Activated naive CD4-positive, alpha-beta T cell treated with anti-CD3 and anti-CD28 coated beads, Interleukin-2, amount 50 U/mL, for 72 hours (primary cell): ENCODE data around the gene ANKRD13B. TPM values are rescaled to one million over a fixed set of nuclear protein-coding genes. Genes with fewer than 3 reads are reported as not detected.
"Not testable (repeated sequence)": the region's sequence is repeated elsewhere in the genome, so short reads cannot be mapped to it uniquely, and the experiment has no call there.

Experiments
- ATAC-seq, 2 donors: fragments of 150-1000 bp; cut with Tn5 transposase; 2 replicates each; pipeline ENCODE4 v1.10.0; 2021; ENCODE audit warnings: mild to moderate bottlenecking in 2 of 2, moderate library complexity in 2 of 2
- DNase-seq, 2 donors: peaks; one replicate each; pipeline ENCODE4 v3.0.0; 2021 to 2022; ENCODE audit warnings: low spot score in 2 of 2
- H3K27ac Mint-ChIP-seq, 2 donors: one replicate each; pipeline ENCODE4 v1.8.0; 2022; ENCODE audit warnings: mild to moderate bottlenecking in 2 of 2, mixed read lengths in 2 of 2
- H3K36me3 Mint-ChIP-seq, 2 donors: one replicate each; pipeline ENCODE4 v1.8.0; 2022; ENCODE audit warnings: mixed read lengths in 2 of 2
- H3K9me3 Mint-ChIP-seq, 2 donors: one replicate each; pipeline ENCODE4 v1.8.0; 2022; ENCODE audit warnings: mixed read lengths in 2 of 2
- total RNA-seq, 2 donors: library from RNA; stranded (reverse); gene quantifications; one replicate each; pipeline ENCODE4 v1.2.3, GENCODE V29; 2022

The ANKRD13B gene
- 10 to 100 TPM in 1 of 2 donors, 1 to 10 TPM in 1; 8.9 to 25.3 TPM for total RNA-seq

DNA sequence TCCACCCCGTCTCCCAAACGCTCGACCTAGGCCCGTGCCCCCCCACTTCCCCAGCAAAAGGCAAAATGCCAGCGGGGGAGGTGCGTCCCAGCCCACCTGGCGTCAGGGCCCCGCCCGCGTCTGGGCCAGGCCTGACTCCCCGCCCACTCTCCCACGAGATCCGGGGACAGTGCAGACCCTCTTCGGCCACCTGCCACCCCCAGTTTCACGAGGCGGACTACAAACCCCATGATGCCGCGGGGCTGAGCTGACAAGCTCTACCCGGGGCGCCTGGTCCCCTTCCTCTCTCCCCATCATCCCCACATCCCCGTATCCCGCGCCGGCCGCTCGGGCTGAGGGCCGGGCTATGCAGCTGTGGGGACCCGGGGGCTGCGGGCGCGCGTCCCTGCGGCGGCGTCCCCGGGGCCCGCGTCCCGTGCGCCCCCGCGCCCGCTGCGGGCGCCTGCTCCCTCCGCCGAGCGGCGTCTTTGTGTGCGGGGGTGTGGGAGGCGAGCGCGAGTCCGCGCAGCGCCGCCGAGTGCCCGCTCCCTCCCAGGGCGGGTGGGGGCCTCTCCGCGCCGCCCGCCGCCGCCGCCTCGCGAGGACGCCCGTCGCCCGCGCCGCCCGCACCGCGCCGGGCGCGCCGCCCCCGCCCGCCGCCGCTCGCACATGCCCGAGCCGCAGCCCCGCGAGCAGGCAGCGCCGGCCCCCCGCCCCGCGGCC lies at the start of gene ANKRD13B:
Gene ANKRD13B (plus strand): TSS at position 283 of the 702 bp plus-strand sequence. CDS start 490 bp downstream, outside the sequence.
- H3K36me3 Mint-ChIP-seq: peaks cover 6 to 7% of the 10 kb centered on the region in 2 donors
- peak in 1 of 2 donors; percentile 57 for DNase-seq
- ATAC-seq: peak in 1 of 2 donors; percentile 16
- H3K9me3 Mint-ChIP-seq: no peaks in the 10 kb centered on the region
- H3K27ac Mint-ChIP-seq: peak within 1 kb of the TSS in 1 of 2 donors; percentile 29

DNA sequence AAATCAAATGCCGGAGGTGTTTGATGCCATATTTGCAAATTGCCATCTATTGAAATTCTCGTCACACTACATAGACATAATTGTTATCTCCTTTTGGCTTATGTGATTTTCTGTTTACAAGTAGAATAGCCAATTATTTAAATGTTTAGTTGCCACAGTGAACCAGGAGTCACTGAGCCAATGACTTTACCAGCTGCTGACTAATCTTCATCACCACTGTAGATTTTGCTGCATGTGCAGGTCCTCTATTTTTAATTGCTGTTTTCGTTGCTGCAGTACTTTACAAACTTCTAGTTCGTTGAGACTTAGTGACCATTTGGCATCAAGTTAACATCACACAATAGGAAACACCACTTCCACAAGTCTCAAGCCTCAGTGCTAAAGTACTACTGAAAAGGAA lies 48.9 kb upstream of the ANKRD13B start:
- DNase-seq (no peak), ATAC-seq (no peak)
- H3K27ac Mint-ChIP-seq: no peak overlapping the region
- no peaks in the 10 kb centered on the region for H3K9me3 Mint-ChIP-seq
- peaks cover 0 to 5% of the 10 kb centered on the region in 2 donors for H3K36me3 Mint-ChIP-seq

DNA sequence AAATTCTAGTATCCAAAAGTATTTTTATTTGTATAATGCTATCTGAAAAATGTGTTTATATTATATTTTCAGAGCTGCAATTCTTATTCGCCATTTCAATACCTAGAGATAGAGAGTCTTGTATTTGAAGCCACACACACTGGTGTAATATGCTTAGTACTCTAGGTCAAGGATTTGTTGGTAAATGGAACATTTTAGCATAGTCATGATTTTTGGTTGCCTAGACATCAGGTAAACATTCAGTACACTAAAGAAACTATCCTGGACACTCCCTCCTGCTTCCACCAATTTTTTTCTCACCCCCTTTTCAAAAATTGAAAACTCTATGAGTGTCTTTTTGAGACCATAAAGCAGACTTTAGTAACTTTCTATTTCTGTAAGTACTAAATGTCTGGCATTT lies 46.8 kb upstream of the ANKRD13B start:
- H3K36me3 Mint-ChIP-seq: peaks cover 0 to 5% of the 10 kb centered on the region in 2 donors
- ATAC-seq (no peak), DNase-seq (no peak)
- H3K27ac Mint-ChIP-seq: no peak overlapping the region
- H3K9me3 Mint-ChIP-seq: no peaks in the 10 kb centered on the region

DNA sequence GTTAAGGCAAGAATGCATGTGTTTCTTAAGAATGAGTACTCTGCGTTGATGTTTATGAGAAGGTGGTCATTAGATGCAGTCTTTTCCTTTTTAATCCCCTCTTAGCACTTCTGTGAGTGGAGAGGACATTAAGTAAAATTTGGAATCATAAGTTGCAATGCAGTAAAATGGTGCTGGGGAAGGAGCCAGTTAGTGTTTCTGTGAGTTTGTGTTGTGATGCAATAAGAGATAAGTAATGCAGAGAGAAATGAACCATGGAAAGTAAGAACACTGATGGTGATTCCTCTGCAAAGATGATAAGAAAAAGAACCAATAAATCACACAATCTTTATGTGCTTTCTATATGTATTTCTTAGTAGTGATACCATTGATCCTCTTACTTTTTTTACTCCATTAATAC lies 46.1 kb upstream of the ANKRD13B start:
- Mint-ChIP-seq H3K27ac (no peak overlapping the region), H3K9me3 (no peaks in the 10 kb centered on the region), H3K36me3 (peaks cover 0 to 5% of the 10 kb centered on the region in 2 donors)
- ATAC-seq: no peak
- DNase-seq: no peak

DNA sequence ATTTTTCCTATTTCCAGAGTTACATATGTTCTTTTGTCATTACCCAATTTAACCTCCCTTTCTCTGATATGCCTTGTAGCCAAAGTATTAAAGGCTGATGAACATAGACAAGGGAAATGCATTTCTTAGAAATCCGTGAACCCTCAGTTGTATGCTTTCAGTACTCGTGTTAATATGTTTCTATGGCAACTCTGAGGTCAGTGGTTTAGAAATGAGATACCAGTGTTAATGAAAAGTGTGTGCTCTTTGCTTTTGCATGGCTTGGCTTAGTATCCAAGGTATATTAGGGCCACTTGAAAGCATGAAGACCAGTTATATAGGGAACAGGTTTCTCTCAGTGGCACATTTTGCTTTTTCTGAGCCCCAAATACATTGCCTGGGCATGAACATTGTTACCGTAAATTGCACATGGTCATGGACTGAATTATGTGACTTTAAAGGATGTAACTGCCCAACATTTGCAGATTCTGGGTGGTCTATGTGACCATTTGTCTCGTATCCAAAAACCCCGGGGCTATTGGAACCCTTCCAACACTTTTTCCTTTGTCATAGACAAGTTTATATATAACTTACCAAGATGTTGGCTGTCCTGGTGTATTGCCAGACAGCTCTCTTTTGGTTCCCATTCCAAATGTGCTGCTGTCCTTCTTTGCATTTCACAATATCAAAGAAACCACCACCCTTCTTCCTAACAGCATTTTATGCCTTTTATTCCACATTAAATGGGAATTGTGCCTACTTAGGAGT lies 43.6 kb upstream of the ANKRD13B start:
- Mint-ChIP-seq H3K9me3 (no peaks in the 10 kb centered on the region), H3K36me3 (no peaks in the 10 kb centered on the region), H3K27ac (no peak overlapping the region)
- DNase-seq: no peak
- peak in 1 of 2 donors; percentile 78 for ATAC-seq

DNA sequence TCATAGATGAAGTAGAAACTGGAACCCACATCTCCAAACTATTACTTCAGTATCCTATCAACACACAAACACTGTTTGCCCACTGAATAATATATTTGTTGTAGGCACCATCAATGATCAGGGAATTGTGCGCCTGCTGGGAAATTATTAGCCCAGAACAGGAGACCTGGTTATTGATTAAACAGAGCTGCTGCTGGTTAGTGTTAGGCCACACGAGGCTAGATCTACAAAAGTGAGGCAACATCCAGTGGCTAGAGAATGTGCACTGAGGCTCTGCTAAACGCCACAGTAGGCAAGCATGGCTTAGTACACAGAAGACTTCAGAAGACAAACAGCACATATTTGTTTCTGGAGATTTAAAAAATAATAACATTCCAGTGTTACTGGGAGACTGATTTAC lies 37.1 kb upstream of the ANKRD13B start:
- Mint-ChIP-seq H3K9me3 (no peaks in the 10 kb centered on the region), H3K27ac (no peak overlapping the region), H3K36me3 (no peaks in the 10 kb centered on the region)
- DNase-seq (no peak), ATAC-seq (no peak)

DNA sequence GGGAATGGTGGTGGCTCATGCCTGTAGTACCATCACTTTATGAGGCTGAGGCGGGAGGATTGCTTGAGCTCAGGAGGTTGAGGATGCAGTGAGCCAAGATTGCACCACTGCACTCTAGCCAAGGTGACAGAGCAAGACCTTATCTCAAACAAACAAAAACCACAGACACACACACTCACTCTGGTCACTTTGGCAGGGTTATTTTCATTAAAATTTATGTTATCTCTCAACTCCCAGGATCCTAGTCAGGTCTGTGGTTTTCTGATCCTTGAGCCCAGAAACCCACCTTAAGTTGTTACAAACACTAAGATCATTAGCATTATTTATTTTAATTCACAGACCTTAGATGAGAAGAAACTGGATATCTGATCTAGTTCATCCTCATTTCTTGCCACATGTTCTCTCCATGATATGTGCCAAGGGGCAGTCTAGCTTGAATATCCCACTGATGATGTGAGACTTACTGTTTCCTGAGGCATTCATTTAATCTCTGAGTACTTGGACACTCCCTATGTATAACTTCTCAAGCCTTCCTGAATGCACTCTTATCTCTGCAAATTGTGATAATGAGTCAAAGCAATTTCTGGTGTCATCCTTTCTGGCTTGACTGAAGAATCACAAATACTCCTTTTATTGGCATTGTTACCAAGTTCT lies 35.7 kb upstream of the ANKRD13B start:
- peak; percentile 42 to 54 for ATAC-seq
- Mint-ChIP-seq H3K9me3 (no peaks in the 10 kb centered on the region), H3K36me3 (peaks cover 0 to 4% of the 10 kb centered on the region in 2 donors), H3K27ac (peak overlapping the region in 1 of 2 donors; percentile 38)
- no peak for DNase-seq

DNA sequence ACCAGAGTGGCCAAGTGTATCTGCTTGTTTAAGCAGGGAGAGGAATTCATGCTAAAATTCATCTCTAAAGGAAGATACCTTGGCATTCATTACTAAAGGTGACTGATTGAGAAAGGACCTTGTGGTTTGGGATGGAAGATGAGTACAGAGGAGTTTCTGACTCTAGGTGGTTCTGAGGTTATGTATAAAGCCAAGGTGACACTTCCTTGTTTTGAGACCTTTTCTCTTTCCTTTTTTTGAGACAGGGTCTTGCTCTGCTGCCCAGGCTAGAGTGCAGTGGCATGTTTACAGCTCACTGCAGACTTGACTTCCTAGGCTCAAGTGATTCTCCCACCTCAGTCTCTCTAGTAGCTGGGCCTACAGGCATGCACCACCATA lies 35.2 kb upstream of the ANKRD13B start:
- Mint-ChIP-seq H3K27ac (peak overlapping the region in 1 of 2 donors; percentile 38), H3K9me3 (no peaks in the 10 kb centered on the region), H3K36me3 (peaks cover 4 to 9% of the 10 kb centered on the region in 2 donors)
- ATAC-seq (peak; percentile 86 to 88), DNase-seq (no peak)

DNA sequence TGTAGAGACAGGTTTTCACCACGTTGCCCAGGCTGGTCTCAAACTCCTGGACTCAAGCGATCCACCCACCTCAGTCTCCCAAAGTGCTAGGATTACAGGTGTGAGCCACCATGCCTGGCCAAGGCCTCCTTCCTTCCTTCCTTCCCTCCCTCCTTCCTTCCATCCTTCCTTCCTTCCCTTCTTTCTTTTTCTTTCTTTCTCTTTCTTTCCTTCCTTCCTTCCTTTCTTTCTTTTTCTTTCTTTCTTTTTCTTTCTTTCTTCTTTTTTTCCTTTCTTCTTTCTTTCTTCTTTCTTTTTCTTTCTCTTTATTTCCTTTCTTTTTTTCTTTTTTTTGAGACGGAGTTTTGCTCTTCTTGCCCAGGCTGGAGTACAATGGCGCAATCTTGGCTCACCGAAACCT lies 34.8 kb upstream of the ANKRD13B start:
- H3K27ac Mint-ChIP-seq: peak overlapping the region in 1 of 2 donors; percentile 38
- not testable (repeated sequence) for DNase-seq, H3K9me3 Mint-ChIP-seq, ATAC-seq
- H3K36me3 Mint-ChIP-seq: peaks cover 6 to 11% of the 10 kb centered on the region in 2 donors

DNA sequence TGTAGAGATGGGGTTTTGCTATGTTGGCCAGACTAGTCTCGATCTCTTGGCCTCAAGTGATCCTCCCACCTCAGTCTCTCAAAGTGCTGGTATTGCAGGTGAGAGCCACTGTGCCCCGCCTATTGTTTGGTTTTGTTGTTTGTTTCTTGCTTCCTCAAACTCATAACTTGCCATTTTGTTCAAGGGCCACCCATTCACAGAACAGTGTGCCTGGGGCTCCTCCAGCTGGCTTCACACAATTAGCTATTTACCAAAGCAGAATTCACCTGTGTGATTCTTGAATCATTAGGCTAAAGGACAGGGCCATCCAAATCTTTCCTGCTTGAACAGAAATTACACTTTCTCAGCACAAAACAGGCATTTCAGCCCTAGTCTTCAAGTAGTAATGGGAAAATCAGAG lies 33.3 kb upstream of the ANKRD13B start:
- peaks cover 6 to 11% of the 10 kb centered on the region in 2 donors for H3K36me3 Mint-ChIP-seq
- DNase-seq: no peak
- ATAC-seq: no peak
- H3K9me3 Mint-ChIP-seq: no peaks in the 10 kb centered on the region
- no peak overlapping the region for H3K27ac Mint-ChIP-seq

DNA sequence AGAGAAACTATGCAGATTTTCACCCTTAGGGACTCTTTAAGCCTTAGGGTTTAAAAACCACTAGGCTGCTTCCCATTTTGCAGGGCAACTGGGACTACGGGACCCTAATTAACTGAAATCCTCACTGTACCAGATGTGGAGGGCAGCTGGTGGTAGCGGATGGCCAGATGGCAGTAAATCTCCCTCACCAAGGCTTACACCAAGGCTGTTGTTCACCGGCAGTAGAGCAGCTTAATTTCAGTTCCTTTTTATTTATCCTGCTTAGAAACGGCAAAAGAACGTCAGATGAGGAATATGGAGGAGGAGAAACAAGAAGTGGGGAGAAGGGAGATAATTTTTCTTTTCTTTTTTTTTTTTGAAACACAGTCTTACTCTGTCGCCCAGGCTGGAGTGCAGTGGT lies 32.6 kb upstream of the ANKRD13B start:
- ATAC-seq: no peak
- DNase-seq: no peak
- Mint-ChIP-seq H3K36me3 (peaks cover 6 to 11% of the 10 kb centered on the region in 2 donors), H3K27ac (no peak overlapping the region), H3K9me3 (no peaks in the 10 kb centered on the region)

DNA sequence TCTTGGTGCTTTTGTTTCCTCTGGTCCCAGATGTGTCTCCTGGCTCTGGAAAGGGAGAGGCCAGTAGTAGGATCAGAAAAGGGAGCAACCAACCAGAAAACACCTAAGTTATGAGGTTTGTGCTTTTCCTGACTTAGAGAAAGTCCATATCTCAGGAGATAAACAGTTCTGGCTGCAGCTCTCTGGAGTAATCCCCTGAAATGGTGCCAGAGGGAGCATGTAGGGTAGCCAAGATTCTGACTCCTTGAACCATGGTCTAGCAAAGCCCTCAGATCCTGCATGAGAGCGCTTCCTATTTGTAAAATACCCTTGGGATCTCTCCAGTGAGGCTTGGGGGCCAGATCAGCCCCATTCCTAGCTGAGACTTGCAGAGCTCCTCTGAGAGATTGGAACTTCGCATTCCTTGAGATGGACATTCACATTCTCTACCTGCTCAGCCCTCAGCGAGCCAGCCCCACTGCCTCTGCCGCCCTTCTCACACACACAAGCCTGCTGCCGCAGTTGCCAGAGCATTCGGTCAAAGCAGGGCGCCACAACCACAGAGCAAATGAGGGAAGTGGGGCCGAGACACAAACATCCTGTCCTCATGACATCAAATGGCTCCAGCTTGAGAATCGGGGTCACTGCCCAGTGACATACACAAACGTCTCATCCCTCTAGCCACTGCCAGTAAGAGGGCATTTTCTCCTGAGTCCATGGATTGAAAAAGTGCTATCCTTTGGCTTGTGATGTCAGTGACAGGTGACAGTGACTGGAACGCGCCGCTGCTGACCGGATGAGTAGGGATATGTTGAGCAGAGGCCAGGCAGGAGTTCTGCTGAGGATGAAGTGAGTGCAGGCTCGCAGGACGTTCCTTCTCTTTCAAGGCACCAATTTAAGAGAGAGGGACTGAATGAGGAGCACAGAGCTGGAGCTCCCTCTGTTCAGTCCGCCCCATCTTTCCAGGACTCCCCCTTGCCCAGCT lies 31.1 kb upstream of the ANKRD13B start:
- no peak for DNase-seq
- H3K27ac Mint-ChIP-seq: no peak overlapping the region
- H3K9me3 Mint-ChIP-seq: no peaks in the 10 kb centered on the region
- H3K36me3 Mint-ChIP-seq: peaks cover 11 to 16% of the 10 kb centered on the region in 2 donors
- ATAC-seq: no peak

DNA sequence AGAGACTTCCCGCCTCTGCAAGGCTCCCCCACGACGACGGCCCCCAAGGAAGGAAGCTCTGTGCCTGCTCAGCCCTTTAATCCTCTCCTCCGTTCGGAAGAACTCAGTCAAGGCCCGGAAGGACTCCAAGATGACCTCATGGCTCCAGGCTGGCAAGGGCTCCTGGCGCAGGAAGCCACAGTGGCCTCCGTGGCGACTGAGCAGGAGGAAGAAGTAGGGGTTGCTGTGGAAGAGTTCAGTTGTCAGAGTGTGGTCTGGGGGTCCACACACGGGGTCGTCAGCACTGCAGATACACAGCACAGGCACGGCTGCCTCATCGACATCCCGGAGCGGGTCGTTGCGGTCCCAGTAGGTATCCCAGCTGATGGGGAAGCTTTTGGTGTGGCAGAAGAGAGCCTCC lies 30.3 kb upstream of the ANKRD13B start:
- ATAC-seq: no peak
- no peaks in the 10 kb centered on the region for H3K9me3 Mint-ChIP-seq
- DNase-seq: no peak
- peaks cover 11 to 16% of the 10 kb centered on the region in 2 donors for H3K36me3 Mint-ChIP-seq
- H3K27ac Mint-ChIP-seq: no peak overlapping the region

DNA sequence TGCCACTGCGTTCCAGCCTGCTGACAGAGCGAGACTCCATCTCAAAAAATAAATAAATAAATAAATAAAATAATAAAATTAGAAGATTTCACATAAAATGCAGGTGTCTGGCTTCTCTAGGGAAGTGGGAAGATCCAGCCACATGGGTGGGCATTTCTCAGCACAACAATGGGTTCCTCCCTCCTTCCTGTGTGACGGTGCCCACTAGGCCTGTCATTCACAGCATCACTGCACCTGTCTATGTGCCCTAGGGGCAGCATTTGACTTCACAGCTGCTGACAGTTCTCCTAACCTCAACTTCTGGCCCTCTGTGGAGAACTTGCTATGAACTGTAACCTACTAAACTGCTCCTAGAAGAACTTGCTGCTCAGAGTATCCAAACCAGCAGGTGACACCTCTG lies 29.1 kb upstream of the ANKRD13B start:
- Mint-ChIP-seq H3K9me3 (no peaks in the 10 kb centered on the region), H3K27ac (no peak overlapping the region), H3K36me3 (peaks cover 11 to 16% of the 10 kb centered on the region in 2 donors)
- ATAC-seq (no peak), DNase-seq (no peak)

DNA sequence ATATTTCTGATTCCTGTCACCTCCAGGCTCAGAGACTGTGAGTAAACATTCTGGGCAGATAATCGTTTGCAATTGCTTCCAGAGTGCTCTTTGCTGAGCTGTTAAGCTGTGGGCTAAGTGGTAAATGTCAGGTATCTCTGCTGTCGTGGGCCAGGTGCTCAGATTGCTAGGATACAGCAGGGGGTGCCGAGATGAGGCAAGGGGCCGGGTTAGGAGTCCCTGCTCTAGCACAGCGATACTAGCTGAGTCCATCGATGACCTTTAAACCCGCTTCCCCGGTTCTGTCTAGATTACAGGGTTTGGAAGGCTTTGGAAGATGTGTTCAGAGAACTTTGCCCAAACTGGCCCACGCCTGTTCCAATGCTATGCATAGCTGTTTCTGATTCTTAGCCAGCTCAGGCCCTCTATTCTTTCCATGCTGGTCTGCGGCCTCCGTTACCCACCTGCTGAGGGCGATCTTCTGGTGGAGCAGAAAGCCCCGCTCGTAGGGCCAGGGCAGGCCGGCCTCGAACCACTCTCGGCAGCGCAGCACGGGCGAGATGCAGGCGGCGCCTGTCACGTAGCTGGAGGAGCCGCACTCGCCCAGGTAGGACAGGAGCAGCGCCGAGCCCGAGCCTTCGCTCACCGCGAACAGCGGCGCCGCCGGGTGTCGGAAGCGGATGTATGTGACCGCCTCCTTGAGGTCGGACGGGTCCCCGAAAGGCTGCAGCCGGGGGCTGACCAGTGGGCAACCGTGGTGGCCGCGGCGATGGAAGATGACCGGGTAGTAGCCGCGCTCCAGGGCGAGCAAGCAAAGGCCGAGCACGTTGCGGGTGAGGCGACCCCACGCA lies 27.1 kb upstream of the ANKRD13B start:
- peak in 1 of 2 donors; percentile 65 for DNase-seq
- Mint-ChIP-seq H3K36me3 (peaks cover 11 to 20% of the 10 kb centered on the region in 2 donors), H3K27ac (peak overlapping the region; percentile 82 to 84), H3K9me3 (no peaks in the 10 kb centered on the region)
- peak; percentile 18 to 21 for ATAC-seq
